Lung (tissue), 16 donors: ENCODE results near the gene KRT80. TPM values are rescaled to one million over a fixed set of nuclear protein-coding genes. Genes with fewer than 3 reads are reported as not detected.
"Not testable (repeated sequence)": the region's sequence is repeated elsewhere in the genome, so short reads cannot be mapped to it uniquely, and the experiment has no call there.

ENCODE experiments used
- ATAC-seq: fragments of 200-7000 bp; cut with Tn5 transposase; one replicate; pipeline ENCODE4 v1.9.1; 2020; ENCODE audit warnings: moderate number of reproducible peaks; ENCODE audit not compliant: insufficient read depth, low FRiP score
- DNase-seq, 3 donors: peaks; one replicate each; pipeline ENCODE4 v3.0.0-alpha.2; 2013 to 2017
- H3K27ac ChIP-seq, 2 donors: one replicate each; pipeline ENCODE4 v1.5.1; 2013; ENCODE audit warnings: mild to moderate bottlenecking in 2 of 2, moderate library complexity in 2 of 2, control low read depth in 1 of 2, inconsistent platforms in 1 of 2, low read depth in 1 of 2, low read length in 1 of 2
- H3K27me3 ChIP-seq, 3 donors: one replicate each; pipeline ENCODE4 v1.5.1; 2013; ENCODE audit warnings: low read length in 2 of 3; ENCODE audit not compliant: control insufficient read depth in 3 of 3, insufficient read depth in 3 of 3
- H3K36me3 ChIP-seq, 4 donors: one replicate each; pipeline ENCODE4 v1.5.1; 2013; ENCODE audit warnings: low read length in 4 of 4, mild to moderate bottlenecking in 1 of 4, moderate library complexity in 1 of 4; ENCODE audit not compliant: control insufficient read depth in 4 of 4, insufficient read depth in 4 of 4
- H3K4me1 ChIP-seq, 5 donors: one replicate each; pipeline ENCODE4 v1.5.1; 2013; ENCODE audit warnings: low read length in 5 of 5, mild to moderate bottlenecking in 2 of 5, moderate library complexity in 1 of 5; ENCODE audit not compliant: control insufficient read depth in 5 of 5, insufficient read depth in 5 of 5
- H3K4me3 ChIP-seq: one replicate; pipeline ENCODE4 v1.5.1; 2013; ENCODE audit warnings: mild to moderate bottlenecking, control low read depth, moderate library complexity
- H3K9ac ChIP-seq, 2 donors: one replicate each; pipeline ENCODE4 v1.5.1; 2013; ENCODE audit warnings: low read length in 2 of 2, control low read depth in 1 of 2; ENCODE audit not compliant: insufficient read depth in 1 of 2
- H3K9me3 ChIP-seq, 4 donors: one replicate each; pipeline ENCODE4 v1.5.1; 2013; ENCODE audit warnings: low read length in 3 of 4, mild to moderate bottlenecking in 1 of 4, moderate library complexity in 1 of 4; ENCODE audit not compliant: control insufficient read depth in 4 of 4, insufficient read depth in 3 of 4
- WGBS, 2 donors: extraction: QIAGEN DNeasy Blood & Tissue Kit; methylation state at CpG; one replicate each; pipeline ENCODE4 v1.1.7; 2013; 5-methylcytosine and 5-hydroxymethylcytosine counted together
- long read RNA-seq, 5 donors: transcript quantifications; one replicate each; lab custom pipeline, GENCODE V29; 2026
- polyA plus RNA-seq, 2 donors: library from polyadenylated mRNA; stranded (reverse); fragments of 200-250 nt; gene quantifications; one replicate each; pipeline ENCODE4 v1.2.1, GENCODE V29; 2013
- total RNA-seq, 2 donors: library from RNA; depleted of rRNA in 1 of 2; stranded (reverse); fragments of >200 nt in 1 of 2; gene quantifications; one replicate each; pipeline ENCODE4 v1.2.1, GENCODE V29; 2014 to 2021
- TF ChIP-seq, protein P1 (sequence below): IDR thresholded peaks from 2 replicates; pipeline ENCODE4 v1.5.1; 2012; ENCODE audit warnings: mild to moderate bottlenecking; ENCODE audit errors: control extremely low read depth, extremely low read depth
- donor health status: control.
- donor health status: control.
- donor health status: Bipolar disorder and iron deficiency.
- donor health status: healthy.
- donor health status: DM: yes; HTN: yes; CAD: no.

Gene KRT80
- total RNA-seq = 10 to 100 TPM in 1 of 2 donors, 1 to 10 TPM in 1; 1.8 to 15.5 TPM
- polyA plus RNA-seq = 1 to 10 TPM; 7.2 to 9.9 TPM
- long read RNA-seq, donor 1 = 0 reads
- long read RNA-seq, donor 2, partial matches to known transcripts = 5 of 5 reads
- long read RNA-seq, donor 2, other reads (novel, unspliced or antisense) = 0 of 5 reads
- long read RNA-seq, donor 3 = 0 reads
- long read RNA-seq, donor 4 = 0 reads
- long read RNA-seq, donor 5 = 0 reads

DNA sequence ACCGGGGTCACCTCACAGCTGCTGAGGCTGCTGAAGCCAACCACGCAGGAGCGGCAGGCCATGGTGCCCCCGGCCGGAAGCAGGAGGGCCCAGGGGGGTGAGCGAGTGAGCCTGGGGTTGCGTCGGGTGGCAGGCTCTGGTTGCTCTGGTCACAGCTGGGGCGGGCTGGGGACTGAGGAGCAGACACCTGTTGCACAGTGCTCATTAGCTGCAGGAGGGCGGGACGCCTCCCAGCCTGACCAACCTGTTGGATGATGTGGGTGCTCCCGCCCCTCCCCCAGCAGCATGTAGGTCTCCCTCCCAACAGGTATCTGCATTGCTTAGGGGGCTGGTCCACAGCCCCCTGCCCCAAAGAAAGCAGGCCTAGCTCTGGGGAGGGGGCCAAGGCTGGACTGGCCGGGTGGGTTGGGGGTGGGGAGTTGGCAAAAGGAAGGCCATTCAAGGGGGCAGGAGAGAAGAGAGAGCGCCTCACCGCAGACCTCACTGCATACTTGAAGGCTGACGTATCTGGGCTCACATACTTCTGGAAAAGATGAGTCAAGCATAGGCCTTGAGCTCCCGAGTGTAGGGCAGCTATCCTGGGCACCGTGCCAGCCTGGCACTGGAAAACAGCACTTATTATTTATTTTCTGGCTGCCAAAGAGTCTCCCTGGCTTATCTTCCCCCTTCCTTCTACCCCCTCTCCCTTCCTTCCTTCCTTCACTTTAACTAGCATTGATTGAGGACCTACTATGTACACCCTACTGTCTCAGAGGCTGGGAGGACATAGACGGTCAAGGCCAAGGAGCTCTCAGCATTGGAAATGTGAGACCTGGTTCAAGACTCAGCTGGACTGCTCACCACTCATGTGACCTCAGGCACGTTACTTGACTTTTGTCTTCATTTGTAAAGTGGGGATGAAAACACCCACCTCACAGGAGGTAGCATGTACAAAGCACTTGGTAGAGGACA is at the start of gene KRT80:
Gene KRT80, minus strand, starts transcription at position 174 of the 951 bp plus-strand sequence. Its CDS starts 112 bp downstream, at position 62.
- DNase-seq = peak; percentile 75 to 82 (median 80)
- no peak within 1 kb of the TSS for H3K4me3 ChIP-seq
- TF ChIP-seq, protein P1, sequence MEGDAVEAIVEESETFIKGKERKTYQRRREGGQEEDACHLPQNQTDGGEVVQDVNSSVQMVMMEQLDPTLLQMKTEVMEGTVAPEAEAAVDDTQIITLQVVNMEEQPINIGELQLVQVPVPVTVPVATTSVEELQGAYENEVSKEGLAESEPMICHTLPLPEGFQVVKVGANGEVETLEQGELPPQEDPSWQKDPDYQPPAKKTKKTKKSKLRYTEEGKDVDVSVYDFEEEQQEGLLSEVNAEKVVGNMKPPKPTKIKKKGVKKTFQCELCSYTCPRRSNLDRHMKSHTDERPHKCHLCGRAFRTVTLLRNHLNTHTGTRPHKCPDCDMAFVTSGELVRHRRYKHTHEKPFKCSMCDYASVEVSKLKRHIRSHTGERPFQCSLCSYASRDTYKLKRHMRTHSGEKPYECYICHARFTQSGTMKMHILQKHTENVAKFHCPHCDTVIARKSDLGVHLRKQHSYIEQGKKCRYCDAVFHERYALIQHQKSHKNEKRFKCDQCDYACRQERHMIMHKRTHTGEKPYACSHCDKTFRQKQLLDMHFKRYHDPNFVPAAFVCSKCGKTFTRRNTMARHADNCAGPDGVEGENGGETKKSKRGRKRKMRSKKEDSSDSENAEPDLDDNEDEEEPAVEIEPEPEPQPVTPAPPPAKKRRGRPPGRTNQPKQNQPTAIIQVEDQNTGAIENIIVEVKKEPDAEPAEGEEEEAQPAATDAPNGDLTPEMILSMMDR = no peak
- H3K4me1 ChIP-seq = peaks cover 0 to 29% (median 24%) of the 10 kb centered on the region in 5 donors
- peak; percentile 56 for ATAC-seq
- H3K9ac ChIP-seq = no peak within 1 kb of the TSS
- H3K36me3 ChIP-seq = no peaks in the 10 kb centered on the region
- peak within 1 kb of the TSS in 1 of 2 donors; percentile 82 for H3K27ac ChIP-seq
- H3K27me3 ChIP-seq = no peaks in the 10 kb centered on the region
- H3K9me3 ChIP-seq = no peaks in the 10 kb centered on the region
- 48 to 62% methylated on average over 20 of the region's 20 CpGs for WGBS, 2 donors

- Histone ChIP-seq H3K36me3 (peaks cover 0 to 5% (median 0%) of the 10 kb centered on the region in 4 donors), H3K4me3 (no peak overlapping the region), H3K4me1 (peaks cover 0 to 13% (median 0%) of the 10 kb centered on the region in 5 donors), H3K27me3 (peaks cover 0 to 2% (median 0%) of the 10 kb centered on the region in 3 donors), H3K9me3 (no peaks in the 10 kb centered on the region), H3K27ac (peak overlapping the region in 1 of 2 donors; percentile 11), H3K9ac (no peak overlapping the region)
- ATAC-seq = no peak
- TF ChIP-seq, protein P1 = no peak
- DNase-seq = no peak
- whole genome bisulfite sequencing, 2 donors = 79 to 93% methylated on average over 11 of the region's 11 CpGs
Observed at GRCh38 chr12:52241205-52241842, 49.5 kb upstream of the KRT80 start.

GRCh38 chr12:52240247-52240646 is 48.4 kb upstream of the KRT80 start:
- H3K4me1 ChIP-seq = peaks cover 0 to 18% (median 0%) of the 10 kb centered on the region in 5 donors
- H3K4me3 ChIP-seq, DNase-seq, H3K27me3 ChIP-seq, H3K36me3 ChIP-seq, H3K9ac ChIP-seq, H3K9me3 ChIP-seq, ATAC-seq, H3K27ac ChIP-seq: not testable (repeated sequence)
- WGBS, 2 donors = 87 to 95% methylated on average over 6 of the region's 6 CpGs
